Thoracic aorta (tissue), 2 donors: ENCODE results near the gene ARF3. TPM values are rescaled to one million over a fixed set of nuclear protein-coding genes. Genes with fewer than 3 reads are reported as not detected.
A peak's percentile ranks its signal among the peaks of the same experiment; 100 is the strongest.

ENCODE experiments used
- ATAC-seq: fragments of 150-250 bp; one replicate; pipeline ENCODE4 v1.8.0; 2017; ENCODE audit warnings: low read depth; ENCODE audit not compliant: insufficient number of reproducible peaks, low FRiP score
- DNase-seq: peaks from one replicate; pipeline ENCODE4 v3.0.0-alpha.2; 2020; ENCODE audit warnings: low spot score
- H3K27ac ChIP-seq, 2 donors: fragments of 200-600 bp; sonication (generic); 1 replicate in 1 of 2; 2 replicates in 1 of 2; pipeline ENCODE4 v1.5.1; 2016; ENCODE audit warnings: mild to moderate bottlenecking in 2 of 2, moderate library complexity in 2 of 2
- H3K27me3 ChIP-seq: fragments of 200-600 bp; sonication (generic); replicated peaks from 2 replicates; pipeline ENCODE4 v1.6.0; 2016; ENCODE audit warnings: mild to moderate bottlenecking; ENCODE audit not compliant: insufficient read depth
- H3K36me3 ChIP-seq: fragments of 200-600 bp; sonication (generic); one replicate; pipeline ENCODE4 v1.5.1; 2016
- H3K4me1 ChIP-seq, 2 donors: fragments of 200-600 bp; sonication (generic); 1 replicate in 1 of 2; 2 replicates in 1 of 2; pipeline versions ENCODE4 v1.5.1 to v1.6.0; 2016; ENCODE audit warnings: low read depth in 2 of 2, mild to moderate bottlenecking in 1 of 2; ENCODE audit not compliant: control insufficient read depth in 1 of 2
- H3K4me3 ChIP-seq: fragments of 200-600 bp; sonication (generic); 2 replicates; pipeline ENCODE4 v1.5.1; 2016; ENCODE audit warnings: mild to moderate bottlenecking
- H3K9me3 ChIP-seq: fragments of 200-600 bp; sonication (generic); 2 replicates; pipeline ENCODE4 v1.5.1; 2016
- CTCF ChIP-seq: fragments of 200-600 bp; sonication (generic); IDR thresholded peaks from one replicate; pipeline ENCODE4 v1.5.1; 2019; ENCODE audit warnings: antibody characterized with exemption
- total RNA-seq, 2 donors: library from RNA; depleted of rRNA; stranded (reverse); fragments of >200 nt; gene quantifications; one replicate each; pipeline versions ENCODE4 v1.1.0 to v1.2.3, GENCODE V29; 2016

Gene ARF3
- total RNA-seq, 2 donors from 2014 or later = 63.4 to 65.8 TPM

GRCh38 chr12:48993787-48994186, 36.5 kb upstream of the ARF3 start:
- DNase-seq (no peak), ATAC-seq (no peak)
- no peak for TF ChIP-seq CTCF
- Histone ChIP-seq H3K4me1 (peaks cover 15 to 26% of the 10 kb centered on the region in 2 donors), H3K4me3 (no peak overlapping the region), H3K36me3 (no peaks in the 10 kb centered on the region), H3K9me3 (no peaks in the 10 kb centered on the region), H3K27me3 (peaks cover 4% of the 10 kb centered on the region), H3K27ac (no peak overlapping the region)

- H3K9me3 ChIP-seq = no peaks in the 10 kb centered on the region
- no peak for TF ChIP-seq CTCF
- DNase-seq = no peak
- H3K27ac ChIP-seq = no peak overlapping the region
- H3K4me1 ChIP-seq = peaks cover 5 to 6% of the 10 kb centered on the region in 2 donors
- H3K27me3 ChIP-seq = peaks cover 4% of the 10 kb centered on the region
- H3K4me3 ChIP-seq = no peak overlapping the region
- H3K36me3 ChIP-seq = no peaks in the 10 kb centered on the region
- no peak for ATAC-seq
Observed at GRCh38 chr12:48991247-48992050, 34.2 kb upstream of the ARF3 start.

- TF ChIP-seq CTCF = no peak
- no peak overlapping the region for H3K4me3 ChIP-seq
- no peaks in the 10 kb centered on the region for H3K9me3 ChIP-seq
- no peak for ATAC-seq
- DNase-seq = no peak
- no peaks in the 10 kb centered on the region for H3K36me3 ChIP-seq
- no peak overlapping the region for H3K27ac ChIP-seq
- peaks cover 5 to 14% of the 10 kb centered on the region in 2 donors for H3K4me1 ChIP-seq
- peaks cover 4% of the 10 kb centered on the region for H3K27me3 ChIP-seq
Observed at GRCh38 chr12:48990552-48990951, 33.3 kb upstream of the ARF3 start.

GRCh38 chr12:48988030-48988649, 30.9 kb upstream of the ARF3 start:
- no peaks in the 10 kb centered on the region for H3K9me3 ChIP-seq
- ATAC-seq (no peak), DNase-seq (no peak)
- H3K4me1 ChIP-seq = peaks cover 0 to 18% of the 10 kb centered on the region in 2 donors
- peak; percentile 87 for TF ChIP-seq CTCF
- no peak overlapping the region for H3K27ac ChIP-seq
- H3K36me3 ChIP-seq = no peaks in the 10 kb centered on the region
- no peaks in the 10 kb centered on the region for H3K27me3 ChIP-seq
- H3K4me3 ChIP-seq = no peak overlapping the region

GRCh38 chr12:48986720-48987291, 29.5 kb upstream of the ARF3 start:
- no peak overlapping the region for H3K27ac ChIP-seq
- no peak for DNase-seq
- no peak overlapping the region for H3K4me3 ChIP-seq
- H3K4me1 ChIP-seq = peaks cover 0 to 18% of the 10 kb centered on the region in 2 donors
- H3K36me3 ChIP-seq = no peaks in the 10 kb centered on the region
- ATAC-seq = no peak
- H3K27me3 ChIP-seq = no peaks in the 10 kb centered on the region
- TF ChIP-seq CTCF = no peak
- H3K9me3 ChIP-seq = no peaks in the 10 kb centered on the region
